GM18511 (cell line): ENCODE measurements around the gene CARD11.
"Not testable (repeated sequence)": the region's sequence is repeated elsewhere in the genome, so short reads cannot be mapped to it uniquely, and the experiment has no call there.

Experiments used
- ATAC-seq: cut with Tn5 transposase; IDR thresholded peaks from one replicate; pipeline ENCODE4 v1.9.1; 2021; ENCODE audit warnings: mild to moderate bottlenecking, moderate library complexity; ENCODE audit not compliant: unreplicated experiment

Gene CARD11

GRCh38 chr7:2928613-2929311, 114.9 kb downstream of the CARD11 start:
- no peak for ATAC-seq

GRCh38 chr7:2928256-2928612, 115.4 kb downstream of the CARD11 start:
- no peak for ATAC-seq

GRCh38 chr7:2927592-2927991, 116.1 kb downstream of the CARD11 start:
- ATAC-seq: no peak

GRCh38 chr7:2926896-2927405, 116.7 kb downstream of the CARD11 start:
- no peak for ATAC-seq

- no peak for ATAC-seq
Measured at GRCh38 chr7:2926120-2926895, 117.4 kb downstream of the CARD11 start.

- no peak for ATAC-seq
Measured at GRCh38 chr7:2924866-2925840, 118.5 kb downstream of the CARD11 start.

GRCh38 chr7:2923886-2924574, 119.6 kb downstream of the CARD11 start:
- no peak for ATAC-seq

GRCh38 chr7:2923291-2923781, 120.3 kb downstream of the CARD11 start:
- no peak for ATAC-seq

- ATAC-seq: no peak
Measured at GRCh38 chr7:2922866-2923265, 120.8 kb downstream of the CARD11 start.

DNA sequence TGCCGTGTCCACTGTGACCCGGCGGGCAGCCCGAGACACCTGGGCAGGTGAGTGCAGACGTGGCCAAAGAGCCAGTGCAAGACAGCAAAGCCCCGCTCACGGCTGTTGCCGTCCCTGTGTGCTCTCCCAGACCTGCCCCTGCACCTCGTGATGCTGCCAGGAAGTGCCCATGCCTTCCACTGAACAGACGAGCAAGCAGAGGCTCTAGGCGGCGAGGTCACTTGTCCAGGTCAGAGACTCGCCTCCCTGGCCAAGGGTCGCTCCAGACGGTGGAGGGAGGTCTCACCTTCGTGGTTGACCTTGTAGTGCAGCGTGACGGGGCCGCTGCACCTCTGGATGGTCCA, 121.3 kb downstream of the CARD11 start:
- ATAC-seq: no peak

GRCh38 chr7:2921653-2922347, 121.9 kb downstream of the CARD11 start:
- ATAC-seq: no peak

DNA sequence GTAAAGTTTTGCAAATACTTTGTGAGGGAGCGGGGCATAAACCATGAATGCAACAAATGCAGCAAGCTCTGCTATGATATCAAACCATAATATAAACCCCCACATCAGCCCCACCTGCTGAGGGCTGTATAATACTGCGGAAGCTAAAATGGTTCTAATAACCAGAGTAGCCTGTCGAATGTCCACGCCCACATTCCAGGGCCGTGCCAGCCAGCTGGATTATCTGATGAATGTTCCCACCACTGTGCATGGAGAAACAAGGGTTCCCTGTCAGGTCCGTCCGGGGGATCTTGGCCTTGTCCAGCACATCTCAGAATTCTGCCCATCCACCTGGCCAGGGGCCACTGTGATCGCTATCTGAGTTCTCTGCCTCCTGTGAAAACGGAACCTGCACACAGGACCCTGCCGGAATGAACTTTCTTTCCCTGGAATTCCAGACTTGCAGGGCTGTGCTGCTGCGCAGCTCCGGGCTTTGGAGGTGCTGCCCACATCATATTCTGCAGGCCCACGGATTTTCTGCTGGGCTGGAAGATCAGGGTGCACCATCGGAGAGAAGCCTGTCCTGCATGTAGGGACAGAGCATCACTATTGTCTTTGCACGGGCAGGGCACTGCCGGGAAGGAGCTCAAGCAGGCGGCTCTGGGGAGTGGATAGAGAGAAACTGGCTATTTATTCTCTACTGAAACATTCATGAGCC, 122.6 kb downstream of the CARD11 start:
- ATAC-seq: no peak

- not testable (repeated sequence) for ATAC-seq
Measured at GRCh38 chr7:2920480-2920879, 123.2 kb downstream of the CARD11 start.

DNA sequence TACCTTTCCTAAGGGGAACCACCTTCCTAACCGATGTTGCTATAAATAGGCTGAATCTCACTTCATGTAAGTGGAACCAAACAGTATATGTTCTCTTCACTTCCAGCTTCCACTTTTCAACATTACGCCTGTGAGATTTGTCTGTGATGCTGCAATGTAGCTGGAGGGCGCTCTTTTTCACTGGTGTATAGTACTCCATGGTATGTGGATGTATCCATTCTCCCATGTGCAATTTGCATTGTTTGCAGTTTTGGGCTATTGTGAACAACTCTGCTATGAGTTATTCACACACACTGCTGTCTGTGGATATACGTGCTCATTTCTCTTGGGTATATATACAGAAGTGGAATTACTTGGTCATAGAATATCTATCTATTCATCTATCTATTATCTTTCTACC, 123.6 kb downstream of the CARD11 start:
- ATAC-seq: no peak

- no peak for ATAC-seq
Measured at GRCh38 chr7:2919256-2919655, 124.4 kb downstream of the CARD11 start.

- ATAC-seq: no peak
Measured at GRCh38 chr7:2918406-2918805, 125.3 kb downstream of the CARD11 start.

DNA sequence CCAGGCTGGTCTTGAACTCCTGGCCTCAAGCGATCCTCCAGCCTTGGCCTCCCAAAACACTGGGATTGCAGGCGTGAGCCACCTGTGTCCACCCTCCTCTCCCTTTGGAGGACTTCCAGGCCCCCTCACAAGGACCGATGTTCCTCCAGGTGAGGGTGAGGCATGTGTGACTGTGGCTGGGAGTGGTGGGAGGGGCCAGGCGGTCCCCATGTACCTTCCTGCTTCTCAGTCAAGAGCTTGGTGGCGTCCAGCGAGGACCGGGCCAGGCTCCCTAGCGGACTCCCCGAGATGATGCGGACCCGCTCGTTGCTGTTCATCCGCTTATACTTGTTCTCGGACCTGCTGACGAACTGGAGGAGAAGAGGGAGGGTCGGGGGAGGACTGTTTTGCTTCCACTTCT, 128.6 kb downstream of the CARD11 start:
- no peak for ATAC-seq

- no peak for ATAC-seq
Measured at GRCh38 chr7:2913760-2914387, 129.8 kb downstream of the CARD11 start.
